ENCODE measurements around the gene PIK3R1.

Gene PIK3R1

GRCh38 chr5:68330574-68330973, 115.0 kb downstream of the PIK3R1 start:
- TF ChIP-seq CTCF (IDR thresholded peaks at IDR 0.05; ENCODE audit: low read depth, low read length, missing control alignments), result no peak
- in situ Hi-C loops (cut with HindIII; ENCODE audit: low pct_ligation_motif_present, low sequenced_read_pairs), result no loop called here
- Histone ChIP-seq H3K27ac (peak overlapping the region; percentile 41), H3K36me3 (replicated peaks) (no peaks in the 10 kb centered on the region), H3K27me3 (replicated peaks) (no peaks in the 10 kb centered on the region), H3K4me3 (ENCODE audit: low read depth, low read length) (no peak overlapping the region)
- no peak for DNase-seq

- peak overlapping the region; percentile 41 for H3K27ac ChIP-seq
- in situ Hi-C loops (cut with HindIII; ENCODE audit: low pct_ligation_motif_present, low sequenced_read_pairs), result no loop called here
- no peak for TF ChIP-seq CTCF (IDR thresholded peaks at IDR 0.05; ENCODE audit: low read depth, low read length, missing control alignments)
- no peaks in the 10 kb centered on the region for H3K27me3 ChIP-seq (replicated peaks)
- no peak overlapping the region for H3K4me3 ChIP-seq (ENCODE audit: low read depth, low read length)
- no peaks in the 10 kb centered on the region for H3K36me3 ChIP-seq (replicated peaks)
- DNase-seq, result peak; percentile 48
Measured at GRCh38 chr5:68331192-68332079, 115.9 kb downstream of the PIK3R1 start.

- in situ Hi-C loops (cut with HindIII; ENCODE audit: low pct_ligation_motif_present, low sequenced_read_pairs), result no loop called here
- Histone ChIP-seq H3K36me3 (replicated peaks) (no peaks in the 10 kb centered on the region), H3K27ac (no peak overlapping the region), H3K27me3 (replicated peaks) (no peaks in the 10 kb centered on the region), H3K4me3 (ENCODE audit: low read depth, low read length) (no peak overlapping the region)
- no peak for DNase-seq
- TF ChIP-seq CTCF (IDR thresholded peaks at IDR 0.05; ENCODE audit: low read depth, low read length, missing control alignments), result no peak
Measured at GRCh38 chr5:68332080-68332451, 116.5 kb downstream of the PIK3R1 start.

- TF ChIP-seq CTCF (IDR thresholded peaks at IDR 0.05; ENCODE audit: low read depth, low read length, missing control alignments), result no peak
- no peaks in the 10 kb centered on the region for H3K27me3 ChIP-seq (replicated peaks)
- no peak for DNase-seq
- no peak overlapping the region for H3K27ac ChIP-seq
- no peak overlapping the region for H3K4me3 ChIP-seq (ENCODE audit: low read depth, low read length)
- in situ Hi-C loops (cut with HindIII; ENCODE audit: low pct_ligation_motif_present, low sequenced_read_pairs), result no loop called here
- H3K36me3 ChIP-seq (replicated peaks), result no peaks in the 10 kb centered on the region
Measured at GRCh38 chr5:68332556-68332955, 117.0 kb downstream of the PIK3R1 start.

GRCh38 chr5:68333649-68334552, 118.3 kb downstream of the PIK3R1 start:
- TF ChIP-seq CTCF (IDR thresholded peaks at IDR 0.05; ENCODE audit: low read depth, low read length, missing control alignments), result peak; percentile 62
- Histone ChIP-seq H3K27me3 (replicated peaks) (no peaks in the 10 kb centered on the region), H3K36me3 (replicated peaks) (no peaks in the 10 kb centered on the region), H3K4me3 (ENCODE audit: low read depth, low read length) (no peak overlapping the region), H3K27ac (peak overlapping the region; percentile 73)
- peak; percentile 72 for DNase-seq
- in situ Hi-C loops (cut with HindIII; ENCODE audit: low pct_ligation_motif_present, low sequenced_read_pairs), result no loop called here

Data from brain microvascular endothelial cell (primary cell).